ENCODE data around the gene CYP2R1. TPM values are rescaled to one million over a fixed set of nuclear protein-coding genes. Genes with fewer than 3 reads are reported as not detected.
A peak's percentile ranks its signal among the peaks of the same experiment; 100 is the strongest.

Gene CYP2R1
- total RNA-seq, 2 donors from 2014 or later, result 21.1 to 26.6 TPM

DNA sequence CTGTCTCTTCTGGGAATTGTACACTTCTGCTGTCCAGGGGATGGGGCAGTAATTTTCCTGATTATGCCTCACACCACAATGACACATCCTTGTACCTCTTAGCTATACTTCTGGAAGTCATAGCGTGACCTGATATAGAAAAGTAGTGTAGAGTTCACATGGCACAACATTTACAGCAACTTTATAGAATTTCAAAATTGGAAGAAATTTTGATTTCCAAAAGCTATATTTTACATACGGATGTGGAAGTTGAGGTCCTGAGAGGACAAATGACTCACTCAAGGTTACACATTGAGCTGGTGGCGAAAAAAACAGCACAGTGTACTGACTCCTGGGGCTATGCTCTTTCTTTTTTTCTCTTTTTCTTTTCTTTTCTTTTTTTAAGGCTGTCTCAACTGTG lies 6.3 kb upstream of the CYP2R1 start:
- TF ChIP-seq, protein P1, sequence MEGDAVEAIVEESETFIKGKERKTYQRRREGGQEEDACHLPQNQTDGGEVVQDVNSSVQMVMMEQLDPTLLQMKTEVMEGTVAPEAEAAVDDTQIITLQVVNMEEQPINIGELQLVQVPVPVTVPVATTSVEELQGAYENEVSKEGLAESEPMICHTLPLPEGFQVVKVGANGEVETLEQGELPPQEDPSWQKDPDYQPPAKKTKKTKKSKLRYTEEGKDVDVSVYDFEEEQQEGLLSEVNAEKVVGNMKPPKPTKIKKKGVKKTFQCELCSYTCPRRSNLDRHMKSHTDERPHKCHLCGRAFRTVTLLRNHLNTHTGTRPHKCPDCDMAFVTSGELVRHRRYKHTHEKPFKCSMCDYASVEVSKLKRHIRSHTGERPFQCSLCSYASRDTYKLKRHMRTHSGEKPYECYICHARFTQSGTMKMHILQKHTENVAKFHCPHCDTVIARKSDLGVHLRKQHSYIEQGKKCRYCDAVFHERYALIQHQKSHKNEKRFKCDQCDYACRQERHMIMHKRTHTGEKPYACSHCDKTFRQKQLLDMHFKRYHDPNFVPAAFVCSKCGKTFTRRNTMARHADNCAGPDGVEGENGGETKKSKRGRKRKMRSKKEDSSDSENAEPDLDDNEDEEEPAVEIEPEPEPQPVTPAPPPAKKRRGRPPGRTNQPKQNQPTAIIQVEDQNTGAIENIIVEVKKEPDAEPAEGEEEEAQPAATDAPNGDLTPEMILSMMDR (IDR thresholded peaks at IDR 0.05), result no peak
- TF ChIP-seq POLR2A (IDR thresholded peaks at IDR 0.05) (no peak), POLR2AphosphoS5 (IDR thresholded peaks at IDR 0.05) (no peak)
- Histone ChIP-seq H3K27me3 (replicated peaks; ENCODE audit: insufficient read depth) (no peaks in the 10 kb centered on the region), H3K4me1 (replicated peaks) (no peaks in the 10 kb centered on the region), H3K36me3 (no peaks in the 10 kb centered on the region), H3K4me3 (no peak overlapping the region), H3K27ac (no peak overlapping the region), H3K9me3 (no peaks in the 10 kb centered on the region)
- DNase-seq (ENCODE audit: low spot score), result no peak
- 95% methylated on average over 3 of the region's 3 CpGs for WGBS
- intact Hi-C loops (cut with DNase I), result loop anchor here (10.0 kb wide), 1 partner anchor 254 kb away; the partner anchor contains the start of gene PDE3B

DNA sequence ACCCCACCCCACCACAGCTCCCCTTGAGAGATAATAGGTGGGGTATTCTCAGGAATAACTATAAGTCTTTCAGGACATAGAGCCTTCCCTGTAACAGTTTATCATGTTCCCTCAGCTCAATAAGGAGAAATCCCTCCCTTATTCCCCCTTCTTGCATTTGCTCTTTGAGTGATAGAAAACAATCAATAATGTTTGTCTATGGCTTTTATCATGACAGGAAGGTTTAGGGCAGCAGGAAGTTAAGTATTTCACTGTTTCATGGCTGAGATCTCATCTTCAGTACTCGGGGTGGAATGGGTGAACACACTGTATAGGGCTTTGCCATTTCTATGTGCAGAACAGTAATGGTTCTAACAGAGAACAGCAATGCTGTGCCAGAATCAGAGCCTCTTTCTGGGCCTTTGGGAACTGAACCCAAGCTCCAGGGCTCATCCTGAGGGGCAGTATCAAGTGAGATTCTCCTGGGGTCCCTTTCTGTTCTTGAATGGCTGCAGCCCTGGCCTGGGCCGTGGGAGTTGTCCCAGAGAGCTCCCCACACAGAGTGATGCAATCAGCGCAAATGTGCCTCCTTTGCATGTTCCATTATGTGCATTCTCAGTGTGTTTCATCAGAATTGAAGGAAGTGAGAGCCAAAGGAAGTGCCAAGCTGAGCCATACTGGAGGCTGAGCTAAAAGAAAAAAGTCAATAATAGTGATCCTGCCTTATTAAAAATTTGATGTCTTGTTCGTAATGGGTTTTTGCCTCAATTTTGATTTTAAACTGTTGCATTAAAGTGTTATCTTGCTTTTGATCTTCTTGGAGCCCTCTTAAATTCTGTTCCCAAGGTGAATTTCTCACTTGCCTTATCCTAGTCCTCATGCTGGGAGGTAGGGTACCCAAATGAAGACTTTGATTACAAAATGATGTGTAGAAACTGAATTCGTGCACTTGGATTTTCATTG lies 2.9 kb upstream of the CYP2R1 start:
- no peaks in the 10 kb centered on the region for H3K4me1 ChIP-seq (replicated peaks)
- no peak overlapping the region for H3K4me3 ChIP-seq
- H3K9me3 ChIP-seq, result no peaks in the 10 kb centered on the region
- no peaks in the 10 kb centered on the region for H3K36me3 ChIP-seq
- no peak overlapping the region for H3K27ac ChIP-seq
- 72% methylated on average over 5 of the region's 5 CpGs for WGBS
- no peaks in the 10 kb centered on the region for H3K27me3 ChIP-seq (replicated peaks; ENCODE audit: insufficient read depth)
- no peak for DNase-seq (ENCODE audit: low spot score)
- TF ChIP-seq, protein P1 (IDR thresholded peaks at IDR 0.05), result no peak
- no peak for TF ChIP-seq POLR2AphosphoS5 (IDR thresholded peaks at IDR 0.05)
- TF ChIP-seq POLR2A (IDR thresholded peaks at IDR 0.05), result no peak
- intact Hi-C loops (cut with DNase I), result loop anchor here (10.0 kb wide), 1 partner anchor 250 kb away; the partner anchor contains the start of gene PDE3B

DNA sequence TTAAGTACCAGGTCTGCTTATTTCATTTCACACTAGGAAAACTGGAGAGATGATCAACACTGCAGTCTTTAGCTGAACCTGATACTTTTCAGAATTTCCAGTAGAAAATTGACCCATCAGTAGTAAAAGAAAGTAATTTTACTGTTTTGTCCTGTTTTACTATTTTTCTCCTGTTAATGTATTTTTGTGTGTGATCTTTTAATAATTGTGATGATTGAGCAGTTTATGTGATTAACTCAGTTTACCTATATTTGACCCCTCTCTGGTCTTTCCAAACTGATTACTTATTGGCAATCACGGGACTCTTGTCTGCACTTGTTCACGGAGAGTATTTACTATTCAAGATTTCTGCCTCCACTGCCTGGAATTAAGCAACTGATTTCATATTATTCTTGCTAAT lies 546 bp upstream of the CYP2R1 start:
- TF ChIP-seq POLR2AphosphoS5 (IDR thresholded peaks at IDR 0.05), result no peak
- no peak for TF ChIP-seq POLR2A (IDR thresholded peaks at IDR 0.05)
- TF ChIP-seq, protein P1 (IDR thresholded peaks at IDR 0.05), result no peak
- Histone ChIP-seq H3K27ac (peak overlapping the region; percentile 76 to 96), H3K36me3 (no peaks in the 10 kb centered on the region), H3K9me3 (no peaks in the 10 kb centered on the region), H3K4me3 (peak overlapping the region; percentile 37 to 79), H3K27me3 (replicated peaks; ENCODE audit: insufficient read depth) (no peaks in the 10 kb centered on the region), H3K4me1 (replicated peaks) (peaks cover 7% of the 10 kb centered on the region)
- 79% methylated on average over 2 of the region's 2 CpGs for WGBS
- intact Hi-C loops (cut with DNase I), result loop anchor here (10.0 kb wide), 1 partner anchor 248 kb away; the partner anchor contains the start of gene PDE3B
- DNase-seq (ENCODE audit: low spot score), result no peak

DNA sequence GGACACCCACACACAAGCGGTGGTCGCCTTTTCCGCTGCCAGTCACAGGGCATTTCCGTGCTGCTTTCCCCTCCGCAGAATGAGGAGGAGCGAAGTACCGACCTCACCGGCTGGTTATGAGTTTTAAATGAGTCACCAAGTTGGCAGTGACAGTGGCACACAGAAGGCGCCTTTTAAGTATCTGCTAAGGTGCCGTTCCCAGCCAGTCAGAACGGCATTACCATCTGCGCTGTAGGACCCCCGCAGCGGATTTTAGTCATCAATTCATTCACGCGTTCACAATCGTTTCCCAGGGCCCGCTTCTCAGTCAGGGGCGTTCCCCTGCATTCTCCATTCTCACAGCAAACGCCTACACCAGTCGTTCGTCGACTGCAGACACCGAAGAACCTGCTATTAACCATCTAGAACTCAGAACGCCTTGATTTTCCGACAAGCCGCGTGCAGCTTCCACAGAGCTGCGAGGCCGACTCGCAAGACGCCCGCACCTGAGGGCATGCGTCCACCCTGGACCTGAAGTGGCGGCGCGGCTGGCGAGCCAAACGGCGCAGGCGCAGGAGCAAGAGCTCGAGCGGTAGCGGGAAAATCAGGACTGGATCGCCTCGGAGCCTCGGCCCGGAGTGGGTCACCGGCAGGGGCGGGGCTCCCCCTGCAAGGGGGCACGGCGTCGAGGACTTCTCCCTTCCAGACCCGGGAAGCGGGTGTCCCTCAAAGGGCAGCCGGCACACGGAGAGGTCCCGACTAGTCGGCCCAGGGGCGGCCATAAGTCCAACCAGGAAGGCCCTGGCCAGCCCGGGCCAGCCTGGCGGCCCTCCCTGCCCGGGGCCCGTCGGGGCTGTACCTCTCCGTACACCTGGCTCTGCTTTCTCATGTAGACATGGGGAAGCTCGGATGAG lies 642 bp downstream of the CYP2R1 start:
- TF ChIP-seq POLR2A (IDR thresholded peaks at IDR 0.05), result peak; percentile 55
- TF ChIP-seq, protein P1 (IDR thresholded peaks at IDR 0.05), result peak in 2 of 4 experiments; percentile 4 to 11
- peak; percentile 87 for TF ChIP-seq POLR2AphosphoS5 (IDR thresholded peaks at IDR 0.05)
- Histone ChIP-seq H3K4me3 (peak overlapping the region; percentile 37 to 79), H3K9me3 (no peaks in the 10 kb centered on the region), H3K27ac (peak overlapping the region; percentile 76 to 96), H3K36me3 (no peaks in the 10 kb centered on the region), H3K27me3 (replicated peaks; ENCODE audit: insufficient read depth) (no peaks in the 10 kb centered on the region), H3K4me1 (replicated peaks) (peaks cover 7% of the 10 kb centered on the region)
- DNase-seq (ENCODE audit: low spot score), result peak; percentile 86
- intact Hi-C loops (cut with DNase I), result loop anchor here (10.0 kb wide), 1 partner anchor 247 kb away; the partner anchor contains the start of gene PDE3B
- under 1% methylated on average over 52 of the region's 67 CpGs for WGBS

Data from prostate gland (tissue), 2 donors.